ENCODE measurements around the gene CDK5R1. TPM values are rescaled to one million over a fixed set of nuclear protein-coding genes. Genes with fewer than 3 reads are reported as not detected.

The CDK5R1 gene
- total RNA-seq, 1 experiment from 2014 or later: 4.2 TPM

GRCh38 chr17:32493571-32493970 lies 6.8 kb downstream of the CDK5R1 start:
- no peak for DNase-seq (ENCODE audit: low read depth)

DNA sequence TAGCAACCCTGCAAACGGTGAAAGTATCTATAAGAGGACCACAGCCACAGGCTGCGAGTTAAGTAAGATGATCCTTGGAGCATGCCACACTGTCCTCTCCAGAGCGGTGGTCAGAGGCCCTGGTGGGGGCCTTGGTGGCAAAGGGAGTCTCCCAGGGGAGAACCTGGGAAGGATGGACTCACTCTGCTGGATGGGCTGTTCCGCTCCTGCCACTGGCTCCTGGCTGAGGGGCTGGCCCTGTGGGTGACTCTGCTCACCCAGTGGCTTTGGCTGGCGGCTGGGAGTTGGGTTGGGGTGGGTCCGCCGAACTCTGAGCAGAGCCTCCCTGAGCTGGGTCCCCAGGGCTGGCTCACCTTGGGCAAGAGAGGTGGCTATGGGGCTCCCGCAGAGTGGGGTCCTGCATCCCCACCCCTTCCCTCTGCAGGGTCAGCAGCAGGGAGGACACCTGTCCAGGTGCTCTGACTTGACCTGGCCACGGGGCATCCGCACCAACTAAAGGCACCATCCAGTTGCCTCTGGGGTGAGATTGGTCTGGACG lies 7.3 kb downstream of the CDK5R1 start:
- DNase-seq (ENCODE audit: low read depth): no peak

GRCh38 chr17:32494621-32495358 lies 8.0 kb downstream of the CDK5R1 start:
- peak; percentile 43 for DNase-seq (ENCODE audit: low read depth)

GRCh38 chr17:32495359-32496231 lies 8.8 kb downstream of the CDK5R1 start:
- peak; percentile 31 for DNase-seq (ENCODE audit: low read depth)

- DNase-seq (ENCODE audit: low read depth): peak; percentile 91
Observed at GRCh38 chr17:32496395-32497073, 9.7 kb downstream of the CDK5R1 start.

DNA sequence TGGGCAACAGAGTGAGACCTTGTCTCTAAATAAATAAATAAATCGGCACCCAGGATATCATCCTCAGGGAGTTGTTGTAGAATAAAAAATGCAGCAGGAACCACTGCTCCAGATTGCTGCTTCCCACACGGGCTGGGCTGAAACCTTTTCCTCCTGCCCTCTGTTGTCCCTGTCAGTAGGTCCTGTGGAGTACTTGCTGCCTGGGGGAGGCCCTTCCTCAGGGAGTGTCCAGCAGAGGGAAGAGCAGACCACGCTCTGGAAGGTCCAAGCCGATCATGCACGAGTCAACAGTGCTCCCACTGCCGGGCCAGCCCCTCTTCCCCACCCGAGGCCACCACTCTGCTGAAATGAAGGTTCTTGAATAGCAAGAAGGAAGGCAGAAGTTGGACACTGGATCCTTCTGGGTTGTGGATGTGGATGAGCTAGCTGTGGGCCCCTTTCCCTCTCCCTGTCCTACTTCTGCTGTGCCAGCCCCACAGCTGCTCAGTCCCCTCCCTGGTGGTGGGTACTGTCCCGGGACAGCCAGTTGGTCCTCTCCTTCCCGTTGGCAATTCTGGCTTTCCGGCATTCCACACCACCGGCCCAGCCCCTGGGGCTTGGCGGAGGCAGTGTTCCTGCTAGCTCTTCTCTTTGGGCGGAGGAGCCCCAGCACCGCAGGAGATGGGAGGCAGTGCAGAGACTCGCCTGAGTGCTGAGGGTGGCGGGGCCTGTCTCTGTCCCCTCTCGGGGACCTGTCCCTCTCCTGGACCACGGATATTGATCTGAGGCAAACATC lies 10.8 kb downstream of the CDK5R1 start:
- DNase-seq (ENCODE audit: low read depth): peak; percentile 54

GRCh38 chr17:32498391-32498790 lies 11.6 kb downstream of the CDK5R1 start:
- peak; percentile 27 for DNase-seq (ENCODE audit: low read depth)

- DNase-seq (ENCODE audit: low read depth): no peak
Observed at GRCh38 chr17:32502013-32502412, 15.2 kb downstream of the CDK5R1 start.

- DNase-seq (ENCODE audit: low read depth): no peak
Observed at GRCh38 chr17:32502710-32503109, 15.9 kb downstream of the CDK5R1 start.

DNA sequence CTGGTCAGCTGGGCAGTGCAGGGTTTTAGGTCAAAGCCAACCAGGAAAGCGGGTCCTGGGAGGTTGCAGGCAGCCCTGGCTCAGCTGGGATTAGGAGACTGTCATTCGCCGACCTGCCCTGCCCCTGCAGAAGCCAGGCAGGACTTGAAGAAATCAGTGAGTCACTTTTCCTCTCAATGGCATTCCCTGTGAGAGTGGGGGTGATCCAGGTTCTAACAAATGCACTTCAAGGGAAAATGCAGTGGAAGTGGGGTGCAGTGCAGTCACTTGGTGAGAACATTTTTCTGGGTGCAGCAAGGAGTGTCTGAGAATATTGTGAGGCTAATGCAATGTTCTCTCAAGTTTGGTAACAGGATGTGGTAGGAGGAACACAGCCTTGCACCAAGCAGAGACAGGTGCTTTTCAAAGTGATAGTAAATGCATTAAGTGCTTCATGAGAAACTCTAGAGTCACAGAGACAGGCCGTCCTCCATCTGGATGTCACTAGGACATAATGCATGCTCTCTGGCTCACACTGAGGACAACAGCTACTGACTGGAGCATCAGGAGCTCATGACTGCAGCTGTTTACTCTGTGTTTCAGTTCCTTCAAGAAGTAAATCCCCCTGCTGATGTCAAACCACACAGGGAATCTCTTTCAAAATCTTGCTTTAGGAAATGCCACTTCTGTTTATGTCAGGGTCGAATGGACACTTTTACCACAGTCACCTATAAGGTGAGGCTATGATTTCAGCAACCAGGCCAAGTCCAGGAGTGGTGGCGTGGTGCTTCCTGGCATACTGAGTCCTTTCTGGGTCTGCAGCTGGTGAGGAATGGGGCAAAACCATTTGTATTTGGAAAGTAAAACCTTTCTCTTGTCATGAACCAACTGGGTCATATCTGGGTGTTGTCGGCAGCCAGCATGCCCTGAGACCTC lies 16.7 kb downstream of the CDK5R1 start:
- no peak for DNase-seq (ENCODE audit: low read depth)

DNA sequence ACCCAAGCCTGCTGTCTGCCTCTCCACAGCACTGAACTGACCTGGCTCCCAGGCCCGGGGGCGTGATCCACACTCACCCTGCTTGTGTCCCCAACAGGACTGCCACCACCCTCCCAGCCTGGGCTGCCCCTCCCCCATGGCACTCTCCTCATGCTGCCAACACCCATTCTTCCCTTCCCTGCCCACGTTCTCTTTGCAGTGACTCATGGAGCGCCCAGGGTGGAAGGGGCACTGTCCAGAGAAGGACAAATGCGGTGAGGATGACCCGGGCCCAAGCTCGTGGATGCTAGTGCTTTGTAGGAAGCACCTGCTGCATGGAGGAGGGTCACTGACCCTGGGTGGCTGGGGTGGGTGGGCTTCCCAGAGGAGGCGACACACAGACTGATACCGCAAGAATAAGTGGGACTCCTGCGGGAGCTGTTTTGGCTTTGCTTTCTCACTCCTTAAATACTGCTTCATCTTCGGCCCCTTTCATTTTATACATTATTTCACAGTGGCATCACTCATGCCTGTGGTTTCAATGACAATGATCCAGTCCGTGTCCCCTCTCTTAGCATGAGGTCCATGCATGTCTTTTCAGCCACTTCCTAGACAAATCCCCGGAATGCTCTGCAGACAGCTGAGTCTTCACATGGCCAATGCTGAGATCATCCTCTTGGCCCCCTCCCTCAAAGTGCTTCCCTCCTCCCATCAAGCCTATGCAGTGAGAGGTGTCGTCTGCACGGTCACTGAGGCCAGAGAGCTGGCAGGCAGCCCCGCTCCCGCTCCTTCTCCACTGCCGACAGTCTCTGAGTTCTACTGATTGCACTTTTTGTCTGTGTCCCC lies 17.6 kb downstream of the CDK5R1 start:
- peak; percentile 25 for DNase-seq (ENCODE audit: low read depth)

DNA sequence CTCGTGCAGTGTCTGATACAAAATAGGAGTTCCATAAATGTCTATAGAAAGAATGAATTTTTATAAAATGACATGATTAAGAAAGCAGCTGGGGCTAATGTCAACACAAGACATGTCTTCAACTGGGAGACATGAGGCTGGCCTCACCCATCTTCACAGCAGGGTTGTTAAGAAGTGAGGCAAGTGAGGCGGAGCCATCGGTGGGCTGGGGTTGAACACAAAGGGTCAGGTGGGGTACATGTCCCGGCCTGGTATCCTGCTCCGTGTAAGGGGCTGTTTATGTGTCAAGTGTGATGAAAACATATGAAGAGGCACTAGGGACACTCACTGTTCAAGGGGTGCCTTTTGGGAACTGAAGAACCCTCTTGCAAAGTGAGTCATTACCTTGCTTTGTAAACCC lies 22.1 kb downstream of the CDK5R1 start:
- no peak for DNase-seq (ENCODE audit: low read depth)

DNA sequence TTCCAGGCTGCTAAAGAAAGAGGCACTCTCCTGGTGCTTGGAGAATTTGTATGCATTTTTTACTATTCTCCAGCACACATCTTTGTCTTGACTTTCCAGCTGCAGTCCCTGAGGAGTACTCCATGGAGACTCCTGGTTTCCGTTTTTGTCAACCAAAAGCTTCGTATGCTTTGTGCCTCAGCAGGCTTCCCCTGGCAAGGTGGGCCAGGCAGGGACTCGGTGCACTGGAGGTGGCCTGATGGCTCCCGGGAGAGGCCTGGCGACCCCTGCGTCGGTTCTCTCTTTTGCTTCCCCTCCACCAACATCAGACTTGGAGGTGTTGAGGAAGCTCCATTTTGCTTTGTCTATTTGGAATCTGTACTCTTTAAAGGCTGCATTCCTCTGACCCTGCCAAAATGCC lies 23.7 kb downstream of the CDK5R1 start:
- DNase-seq (ENCODE audit: low read depth): no peak

GRCh38 chr17:32512328-32512727 lies 25.5 kb downstream of the CDK5R1 start:
- no peak for DNase-seq (ENCODE audit: low read depth)

DNA sequence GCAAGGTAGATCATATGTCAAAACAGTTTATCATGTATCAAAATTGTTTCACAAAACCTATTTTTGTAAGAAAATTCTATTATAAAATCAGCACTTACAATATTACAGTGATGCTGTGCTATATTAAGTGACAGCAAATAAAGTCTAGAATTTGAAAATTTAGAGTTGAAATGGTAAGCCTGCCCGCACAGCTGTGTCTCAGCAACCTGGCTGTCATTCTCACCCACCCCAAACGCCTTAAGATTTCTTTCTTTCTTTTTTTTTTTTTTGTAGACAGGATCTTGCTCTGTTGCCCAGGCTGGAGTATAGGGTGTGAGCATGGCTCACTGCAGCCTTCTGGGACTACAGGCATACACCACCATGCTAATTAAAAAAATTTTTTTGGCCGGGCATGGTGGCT lies 26.8 kb downstream of the CDK5R1 start:
- DNase-seq (ENCODE audit: low read depth): no peak

- no peak for DNase-seq (ENCODE audit: low read depth)
Observed at GRCh38 chr17:32514606-32515005, 27.8 kb downstream of the CDK5R1 start.

GRCh38 chr17:32515677-32516383 lies 29.0 kb downstream of the CDK5R1 start:
- DNase-seq (ENCODE audit: low read depth): no peak

- DNase-seq (ENCODE audit: low read depth): no peak
Observed at GRCh38 chr17:32516450-32516849, 29.7 kb downstream of the CDK5R1 start.

All from Daoy (cell line).